SK-N-SH treated with all-trans-retinoic acid at 6 μM for 48 hours (cell line): ENCODE data around the gene KIZ.

Source experiments
- BACH2 ChIP-seq: fragments of 250-450 bp; sonication (Bioruptor Pico); IDR thresholded peaks from 2 replicates; pipeline ENCODE4 v1.9.0; 2021; ENCODE audit warnings: mild to moderate bottlenecking, borderline replicate concordance
- CSDC2 ChIP-seq: fragments of 250-450 bp; sonication (Bioruptor Pico); IDR thresholded peaks from 2 replicates; pipeline ENCODE4 v1.5.0; 2020; ENCODE audit warnings: mild to moderate bottlenecking, moderate library complexity
- PPARA ChIP-seq: fragments of 250-450 bp; sonication (Bioruptor Pico); IDR thresholded peaks from 2 replicates; pipeline ENCODE4 v1.5.0; 2020; ENCODE audit warnings: mild to moderate bottlenecking, borderline replicate concordance
- RARB ChIP-seq: fragments of 250-450 bp; sonication (Bioruptor Pico); IDR thresholded peaks from 2 replicates; pipeline ENCODE4 v1.8.0; 2021; ENCODE audit warnings: mild to moderate bottlenecking, moderate library complexity
- SNAI2 ChIP-seq: fragments of 250-450 bp; sonication (Bioruptor Pico); IDR thresholded peaks from 2 replicates; pipeline ENCODE4 v1.5.0; 2020; ENCODE audit warnings: mild to moderate bottlenecking, moderate library complexity
- TCF4 ChIP-seq: fragments of 250-450 bp; sonication (Bioruptor Pico); IDR thresholded peaks from 2 replicates; pipeline ENCODE4 v1.8.0; 2021; ENCODE audit warnings: mild to moderate bottlenecking, moderate library complexity, borderline replicate concordance
- ZC3H10 ChIP-seq: fragments of 250-450 bp; sonication (Bioruptor Pico); IDR thresholded peaks from 2 replicates; pipeline ENCODE4 v1.5.1; 2021; ENCODE audit warnings: mild to moderate bottlenecking, moderate library complexity
- ZFP30 ChIP-seq: fragments of 450-650 bp; formaldehyde crosslinking; IDR thresholded peaks from 2 replicates; pipeline ENCODE4 v1.5.0; 2022; ENCODE audit warnings: mild to moderate bottlenecking, moderate library complexity
- ZNF70 ChIP-seq: fragments of 450-650 bp; formaldehyde crosslinking; IDR thresholded peaks from 2 replicates; pipeline ENCODE4 v1.5.0; 2020; ENCODE audit warnings: mild to moderate bottlenecking, moderate library complexity
- ZNF8 ChIP-seq: fragments of 450-650 bp; formaldehyde crosslinking; IDR thresholded peaks from 2 replicates; pipeline ENCODE4 v1.5.0; 2020; ENCODE audit warnings: mild to moderate bottlenecking, moderate library complexity
- TF ChIP-seq, protein P1 (sequence below): fragments of 250-450 bp; sonication (Bioruptor Pico); IDR thresholded peaks from 2 replicates; pipeline ENCODE4 v1.8.0; 2020; ENCODE audit warnings: mild to moderate bottlenecking, moderate library complexity, borderline replicate concordance
- TF ChIP-seq, protein P2 (sequence below): fragments of 250-450 bp; sonication (Bioruptor Pico); IDR thresholded peaks from 2 replicates; pipeline ENCODE4 v1.5.1; 2020; ENCODE audit warnings: low read depth, mild to moderate bottlenecking, moderate library complexity

DNA sequence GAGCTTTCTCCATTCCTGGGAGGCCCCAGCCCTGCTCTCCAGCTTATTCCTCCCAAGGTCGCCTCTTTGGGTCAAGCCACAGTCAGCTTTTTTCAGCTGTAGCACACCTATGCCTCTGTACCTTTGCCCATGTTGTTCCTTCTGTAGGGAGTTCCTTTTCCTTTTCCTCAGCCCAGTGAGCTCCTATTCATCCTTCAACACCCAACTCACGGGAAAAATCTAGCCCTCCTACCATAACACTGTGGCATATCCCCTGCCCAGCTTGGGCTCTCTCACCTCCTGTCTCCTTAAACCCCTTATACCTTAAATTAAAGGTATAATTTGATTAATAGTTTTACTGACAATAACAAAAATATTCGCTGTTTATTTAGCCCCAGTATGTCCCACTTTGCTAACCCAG is 118.9 kb downstream of the KIZ start:
- TF ChIP-seq, protein P1, sequence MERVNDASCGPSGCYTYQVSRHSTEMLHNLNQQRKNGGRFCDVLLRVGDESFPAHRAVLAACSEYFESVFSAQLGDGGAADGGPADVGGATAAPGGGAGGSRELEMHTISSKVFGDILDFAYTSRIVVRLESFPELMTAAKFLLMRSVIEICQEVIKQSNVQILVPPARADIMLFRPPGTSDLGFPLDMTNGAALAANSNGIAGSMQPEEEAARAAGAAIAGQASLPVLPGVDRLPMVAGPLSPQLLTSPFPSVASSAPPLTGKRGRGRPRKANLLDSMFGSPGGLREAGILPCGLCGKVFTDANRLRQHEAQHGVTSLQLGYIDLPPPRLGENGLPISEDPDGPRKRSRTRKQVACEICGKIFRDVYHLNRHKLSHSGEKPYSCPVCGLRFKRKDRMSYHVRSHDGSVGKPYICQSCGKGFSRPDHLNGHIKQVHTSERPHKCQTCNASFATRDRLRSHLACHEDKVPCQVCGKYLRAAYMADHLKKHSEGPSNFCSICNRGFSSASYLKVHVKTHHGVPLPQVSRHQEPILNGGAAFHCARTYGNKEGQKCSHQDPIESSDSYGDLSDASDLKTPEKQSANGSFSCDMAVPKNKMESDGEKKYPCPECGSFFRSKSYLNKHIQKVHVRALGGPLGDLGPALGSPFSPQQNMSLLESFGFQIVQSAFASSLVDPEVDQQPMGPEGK (CRISPR knock-in tag) = no peak
- TF ChIP-seq SNAI2 (CRISPR knock-in tag) = no peak
- TF ChIP-seq, protein P2, sequence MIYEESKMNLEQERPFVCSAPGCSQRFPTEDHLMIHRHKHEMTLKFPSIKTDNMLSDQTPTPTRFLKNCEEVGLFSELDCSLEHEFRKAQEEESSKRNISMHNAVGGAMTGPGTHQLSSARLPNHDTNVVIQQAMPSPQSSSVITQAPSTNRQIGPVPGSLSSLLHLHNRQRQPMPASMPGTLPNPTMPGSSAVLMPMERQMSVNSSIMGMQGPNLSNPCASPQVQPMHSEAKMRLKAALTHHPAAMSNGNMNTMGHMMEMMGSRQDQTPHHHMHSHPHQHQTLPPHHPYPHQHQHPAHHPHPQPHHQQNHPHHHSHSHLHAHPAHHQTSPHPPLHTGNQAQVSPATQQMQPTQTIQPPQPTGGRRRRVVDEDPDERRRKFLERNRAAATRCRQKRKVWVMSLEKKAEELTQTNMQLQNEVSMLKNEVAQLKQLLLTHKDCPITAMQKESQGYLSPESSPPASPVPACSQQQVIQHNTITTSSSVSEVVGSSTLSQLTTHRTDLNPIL = no peak
- TF ChIP-seq CSDC2 (CRISPR knock-in tag) = no peak
- TF ChIP-seq RARB (CRISPR knock-in tag) = no peak
- TF ChIP-seq ZNF8 (CRISPR knock-in tag) = no peak
- no peak for TF ChIP-seq ZFP30 (CRISPR knock-in tag)
- TF ChIP-seq PPARA = no peak
- no peak for TF ChIP-seq TCF4 (CRISPR knock-in tag)
- TF ChIP-seq ZC3H10 (CRISPR knock-in tag) = no peak
- TF ChIP-seq BACH2 (CRISPR knock-in tag) = no peak
- TF ChIP-seq ZNF70 (CRISPR knock-in tag) = no peak
